A549 (cell line): ENCODE measurements around the gene PCDHGA12. TPM values are rescaled to one million over a fixed set of nuclear protein-coding genes. Genes with fewer than 3 reads are reported as not detected.

Experiments used
- ATAC-seq, 2 experiments: fragments of 200-7000 bp in 1 of 2; fragments of >200 bp in 1 of 2; cut with Nextera tagmentation in 1 of 2; cut with Tn5 transposase in 1 of 2; 3 replicates each; pipeline versions ENCODE4 v1.8.0 to v1.9.1; 2018 to 2020; ENCODE audit warnings: mild to moderate bottlenecking in 1 of 2, moderate library complexity in 1 of 2
- CTCF ChIA-PET: fragments of 300-600 bp; sonication (Branson Sonifier 250); formaldehyde crosslinking; extraction: SDS; loops from one replicate; lab custom pipeline; 2021; ENCODE audit warnings: antibody characterized with exemption, inconsistent platforms; lab: Yijun Ruan, JAX
- POLR2A ChIA-PET: fragments of 350-600 bp; formaldehyde crosslinking; extraction: SDS; loops from one replicate; lab custom pipeline; 2021; ENCODE audit warnings: antibody characterized with exemption, inconsistent platforms; lab: Yijun Ruan, JAX
- DNase-seq, 2 experiments: peaks; one replicate each; pipeline versions ENCODE4 v3.0.0 to v3.0.0-alpha.2; 2011 to 2016; ENCODE audit warnings: low read depth in 1 of 2, low spot score in 1 of 2
- FAIRE-seq: peaks from 2 replicates; lab custom pipeline; 2011; peaks lifted over from hg19 to GRCh38; lab: Jason Lieb, UNC
- H3K27ac ChIP-seq, 2 experiments: fragments of >200 bp; sonication (Bioruptor Twin); formaldehyde crosslinking; 3 replicates each; pipeline ENCODE4 v1.5.1; 2016 to 2017
- H3K4me1 ChIP-seq: fragments of >200 bp; sonication (Bioruptor Twin); formaldehyde crosslinking; 3 replicates; pipeline ENCODE4 v1.6.1; 2016
- H3K4me2 ChIP-seq: fragments of >200 bp; sonication (Bioruptor Twin); formaldehyde crosslinking; 3 replicates; pipeline ENCODE4 v1.6.1; 2016
- H3K4me3 ChIP-seq: fragments of >200 bp; sonication (Bioruptor Twin); formaldehyde crosslinking; 3 replicates; pipeline ENCODE4 v1.5.1; 2016
- H3K9me3 ChIP-seq: fragments of >200 bp; sonication (Bioruptor Twin); formaldehyde crosslinking; 3 replicates; pipeline ENCODE4 v1.6.1; 2016
- CBX2 ChIP-seq: fragments of 200-600 bp; sonication (generic); IDR thresholded peaks from 2 replicates; pipeline ENCODE4 v1.6.1; 2016; ENCODE audit warnings: low read depth, mild to moderate bottlenecking, borderline replicate concordance
- CBX8 ChIP-seq: fragments of 200-600 bp; sonication (generic); IDR thresholded peaks from 2 replicates; pipeline ENCODE4 v1.6.1; 2016
- CEBPB ChIP-seq, 2 experiments: fragments of >200 bp in 1 of 2; sonication (Bioruptor Twin) in 1 of 2; formaldehyde crosslinking in 1 of 2; IDR thresholded peaks; 2 replicates each; pipeline ENCODE4 v1.6.1; 2012 to 2016
- EP300 ChIP-seq, 2 experiments: fragments of >200 bp; sonication (Bioruptor Twin); formaldehyde crosslinking; IDR thresholded peaks; 2 replicates in 1 of 2; 3 replicates in 1 of 2; pipeline ENCODE4 v1.6.1; 2016 to 2017
- ESRRA ChIP-seq: fragments of 150-350 bp; IDR thresholded peaks from 2 replicates; pipeline ENCODE4 v1.6.1; 2014; ENCODE audit warnings: mild to moderate bottlenecking, low read length, borderline replicate concordance
- FOSL2 ChIP-seq, 2 experiments: fragments of 450-650 bp in 1 of 2; fragments of >200 bp in 1 of 2; sonication (Bioruptor Twin) in 1 of 2; formaldehyde crosslinking; IDR thresholded peaks; 2 replicates each; pipeline versions ENCODE4 v1.5.0 to v1.6.1; 2016 to 2020; ENCODE audit warnings: mild to moderate bottlenecking in 1 of 2, moderate library complexity in 1 of 2
- GATA3 ChIP-seq: IDR thresholded peaks from 2 replicates; pipeline ENCODE4 v1.6.1; 2012; ENCODE audit warnings: borderline replicate concordance
- HDAC2 ChIP-seq: fragments of 200-600 bp; sonication (generic); IDR thresholded peaks from 2 replicates; pipeline ENCODE4 v1.6.1; 2016
- HOXB5 ChIP-seq: fragments of 250-450 bp; sonication (Bioruptor Pico); IDR thresholded peaks from 2 replicates; pipeline ENCODE4 v1.5.0; 2020; ENCODE audit warnings: mild to moderate bottlenecking, moderate library complexity
- NFE2L2 ChIP-seq: fragments of 150-350 bp; conservative IDR thresholded peaks from 2 replicates; pipeline ENCODE4 v1.6.1; 2014; ENCODE audit warnings: low read length
- RAD21 ChIP-seq, 2 experiments: fragments of >200 bp in 1 of 2; sonication (Bioruptor Twin) in 1 of 2; formaldehyde crosslinking in 1 of 2; IDR thresholded peaks in 1 of 2; conservative IDR thresholded peaks in 1 of 2; 2 replicates in 1 of 2; 3 replicates in 1 of 2; pipeline ENCODE4 v1.6.1; 2012 to 2018; ENCODE audit warnings: inconsistent platforms in 1 of 2
- RARB ChIP-seq: fragments of 250-450 bp; sonication (Bioruptor Pico); IDR thresholded peaks from 2 replicates; pipeline ENCODE4 v1.8.0; 2021; ENCODE audit warnings: mild to moderate bottlenecking, moderate library complexity
- RFX5 ChIP-seq: fragments of 450-650 bp; IDR thresholded peaks from 2 replicates; pipeline ENCODE4 v1.7.1; 2014; ENCODE audit warnings: antibody characterized with exemption, mild to moderate bottlenecking, moderate library complexity
- SMC3 ChIP-seq: fragments of >200 bp; sonication (Bioruptor Twin); formaldehyde crosslinking; IDR thresholded peaks from 3 replicates; pipeline ENCODE4 v1.6.1; 2018; ENCODE audit warnings: inconsistent platforms
- ZC3H11A ChIP-seq: fragments of 450-650 bp; IDR thresholded peaks from 2 replicates; pipeline ENCODE4 v1.6.1; 2014; ENCODE audit warnings: antibody characterized with exemption, mild to moderate bottlenecking
- ZSCAN20 ChIP-seq: fragments of 250-450 bp; sonication (Bioruptor Pico); IDR thresholded peaks from 2 replicates; pipeline ENCODE4 v1.8.0; 2022; ENCODE audit warnings: mild to moderate bottlenecking, moderate library complexity
- WGBS: methylation state at CpG from one replicate; pipeline ENCODE4 v1.1.6; 2017; ENCODE audit errors: missing lambda C conversion rate; 5-methylcytosine and 5-hydroxymethylcytosine counted together
- polyA minus RNA-seq: library from RNA; depleted of rRNA, polyadenylated mRNA; stranded (reverse); fragments of >200 nt; gene quantifications from 2 replicates; pipeline ENCODE4 v1.2.3, GENCODE V29; 2011; rRNA and poly(A)+ RNA removed
- polyA plus RNA-seq, 4 experiments: library from polyadenylated mRNA; depleted of rRNA in 3 of 4; stranded (reverse); fragments of >200 nt; fragmentation: RNase III in 1 of 4; extraction: RNeasy Plus Mini Kit Qiagen cat#74134 plus additional on column Dnase treatment in 1 of 4; gene quantifications; 2 replicates in 3 of 4; 3 replicates in 1 of 4; pipeline ENCODE4 v1.2.3, GENCODE V29; 2011 to 2017
- TF ChIP-seq, protein P1 (sequence below): fragments of 250-450 bp; sonication (Bioruptor Pico); IDR thresholded peaks from 2 replicates; pipeline ENCODE4 v1.5.0; 2021; ENCODE audit warnings: mild to moderate bottlenecking, moderate library complexity, borderline replicate concordance
- TF ChIP-seq, protein P2 (sequence below): fragments of >200 bp; sonication (Bioruptor Twin); formaldehyde crosslinking; IDR thresholded peaks from 3 replicates; pipeline ENCODE4 v1.5.1; 2016
- TF ChIP-seq, protein P3 (sequence below): fragments of 150-350 bp; IDR thresholded peaks from 2 replicates; pipeline ENCODE4 v1.6.1; 2014; ENCODE audit warnings: low read depth, mild to moderate bottlenecking, low read length
- TF ChIP-seq, protein P4 (sequence below): IDR thresholded peaks from 2 replicates; pipeline ENCODE4 v1.6.1; 2012; ENCODE audit warnings: low read depth, borderline replicate concordance
- TF ChIP-seq, protein P5 (sequence below): fragments of 450-650 bp; IDR thresholded peaks from 2 replicates; pipeline ENCODE4 v1.6.1; 2014; ENCODE audit warnings: antibody characterized with exemption

The PCDHGA12 gene
- polyA plus RNA-seq (2011; rRNA removed) (0.05 and 0.07 TPM in 2 replicates), polyA plus RNA-seq (2017; fragmentation: RNase III; extraction: RNeasy Plus Mini Kit Qiagen cat#74134 plus additional on column Dnase treatment) (0.03 TPM in 1 of 3 replicates, not detected in the others), polyA minus RNA-seq (0.37 and 0.58 TPM in 2 replicates)
- 0.01 TPM in 2 replicates for polyA plus RNA-seq (2012; cell fraction: cytosol; rRNA removed)
- polyA plus RNA-seq (2012; cell fraction: nucleus; rRNA removed): 0.12 and 0.32 TPM in 2 replicates

DNA sequence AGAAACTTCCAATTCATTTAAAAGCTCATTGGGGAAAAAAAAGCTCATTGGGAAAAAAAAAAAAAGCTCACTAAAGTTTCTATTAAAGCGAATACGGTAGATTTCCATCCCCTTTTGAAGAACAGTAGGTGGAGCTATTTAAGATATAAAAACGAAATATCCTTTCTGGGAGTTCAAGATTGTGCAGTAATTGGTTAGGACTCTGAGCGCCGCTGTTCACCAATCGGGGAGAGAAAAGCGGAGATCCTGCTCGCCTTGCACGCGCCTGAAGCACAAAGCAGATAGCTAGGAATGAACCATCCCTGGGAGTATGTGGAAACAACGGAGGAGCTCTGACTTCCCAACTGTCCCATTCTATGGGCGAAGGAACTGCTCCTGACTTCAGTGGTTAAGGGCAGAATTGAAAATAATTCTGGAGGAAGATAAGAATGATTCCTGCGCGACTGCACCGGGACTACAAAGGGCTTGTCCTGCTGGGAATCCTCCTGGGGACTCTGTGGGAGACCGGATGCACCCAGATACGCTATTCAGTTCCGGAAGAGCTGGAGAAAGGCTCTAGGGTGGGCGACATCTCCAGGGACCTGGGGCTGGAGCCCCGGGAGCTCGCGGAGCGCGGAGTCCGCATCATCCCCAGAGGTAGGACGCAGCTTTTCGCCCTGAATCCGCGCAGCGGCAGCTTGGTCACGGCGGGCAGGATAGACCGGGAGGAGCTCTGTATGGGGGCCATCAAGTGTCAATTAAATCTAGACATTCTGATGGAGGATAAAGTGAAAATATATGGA is at the start of gene PCDHGA12:
Gene PCDHGA12, plus strand, starts transcription at position 176 of the 782 bp plus-strand sequence. Its CDS starts 253 bp downstream, at position 429.
- peak; percentile 21 to 62 for DNase-seq
- FAIRE-seq: no peak
- peak in 1 of 2 experiments; percentile 73; a peak in 3 of 6 replicates for ATAC-seq
- H3K27ac ChIP-seq: no peak within 1 kb of the TSS
- H3K4me1 ChIP-seq: no peaks in the 10 kb centered on the region
- H3K9me3 ChIP-seq: peaks cover 66% of the 10 kb centered on the region
- H3K4me3 ChIP-seq: no peak within 1 kb of the TSS
- ChIA-PET POLR2A (no interaction called here), CTCF (interaction anchor here (0.8 to 1.4 kb wide), 5 partner anchors 10 to 137 kb away, joined by 3 to 4 read pairs (median 3); partner anchors contain the start of genes PCDHGA11 and TAF7)
- 62% methylated on average over 33 of the region's 33 CpGs for WGBS
- TF ChIP-seq, protein P1, sequence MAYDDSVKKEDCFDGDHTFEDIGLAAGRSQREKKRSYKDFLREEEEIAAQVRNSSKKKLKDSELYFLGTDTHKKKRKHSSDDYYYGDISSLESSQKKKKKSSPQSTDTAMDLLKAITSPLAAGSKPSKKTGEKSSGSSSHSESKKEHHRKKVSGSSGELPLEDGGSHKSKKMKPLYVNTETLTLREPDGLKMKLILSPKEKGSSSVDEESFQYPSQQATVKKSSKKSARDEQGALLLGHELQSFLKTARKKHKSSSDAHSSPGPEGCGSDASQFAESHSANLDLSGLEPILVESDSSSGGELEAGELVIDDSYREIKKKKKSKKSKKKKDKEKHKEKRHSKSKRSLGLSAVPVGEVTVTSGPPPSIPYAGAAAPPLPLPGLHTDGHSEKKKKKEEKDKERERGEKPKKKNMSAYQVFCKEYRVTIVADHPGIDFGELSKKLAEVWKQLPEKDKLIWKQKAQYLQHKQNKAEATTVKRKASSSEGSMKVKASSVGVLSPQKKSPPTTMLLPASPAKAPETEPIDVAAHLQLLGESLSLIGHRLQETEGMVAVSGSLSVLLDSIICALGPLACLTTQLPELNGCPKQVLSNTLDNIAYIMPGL: no peak
- peak in 1 of 2 experiments; percentile 42; a peak in 2 of 5 replicates for TF ChIP-seq RAD21 (conservative IDR thresholded peaks at IDR 0.05 in 1 of 2, IDR thresholded peaks at IDR 0.05 in 1 of 2)
- no peak within 1 kb of the TSS for H3K4me2 ChIP-seq

DNA sequence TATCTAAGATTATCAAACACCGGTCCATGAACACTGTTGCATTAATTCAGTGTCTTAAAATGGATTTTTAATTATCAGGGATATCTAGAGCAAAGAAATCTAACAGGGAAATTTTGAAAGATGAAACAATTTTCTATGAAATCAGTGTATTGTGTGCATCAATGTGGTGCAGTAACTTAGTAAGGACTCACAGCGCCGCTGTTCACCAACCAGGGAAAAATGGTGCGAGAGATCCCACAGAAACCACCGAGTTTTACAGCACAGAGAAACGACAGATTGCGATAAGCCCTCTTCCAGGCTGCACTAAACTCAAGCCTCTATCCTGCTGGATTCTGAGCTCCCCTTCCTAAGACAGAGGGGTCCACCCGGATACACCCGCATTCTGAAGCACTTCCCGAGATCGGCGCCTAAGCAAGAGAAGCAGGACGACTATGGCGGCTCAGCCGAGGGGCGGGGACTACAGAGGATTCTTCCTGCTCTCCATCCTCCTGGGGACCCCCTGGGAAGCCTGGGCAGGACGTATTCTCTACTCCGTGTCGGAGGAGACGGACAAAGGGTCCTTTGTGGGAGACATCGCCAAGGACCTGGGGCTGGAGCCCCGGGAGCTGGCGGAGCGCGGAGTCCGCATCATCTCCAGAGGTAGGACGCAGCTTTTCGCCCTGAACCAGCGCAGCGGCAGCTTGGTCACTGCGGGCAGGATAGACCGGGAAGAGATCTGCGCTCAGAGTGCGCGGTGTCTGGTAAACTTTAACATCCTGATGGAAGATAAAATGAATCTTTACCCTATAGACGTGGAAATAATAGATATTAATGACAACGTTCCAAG is 47.6 kb upstream of the PCDHGA12 start, which contains the start of gene PCDHGA7:
Gene PCDHGA7, plus strand, starts transcription at position 274 of the 826 bp plus-strand sequence. Its CDS starts 158 bp downstream, at position 432.
- peak; percentile 96 for ATAC-seq
- Histone ChIP-seq H3K4me1 (no peaks in the 10 kb centered on the region), H3K9me3 (peaks cover 35% of the 10 kb centered on the region), H3K4me3 (peak within 1 kb of the TSS; percentile 88), H3K27ac (peak within 1 kb of the TSS; percentile 87 to 88), H3K4me2 (peak within 1 kb of the TSS; percentile 99)
- TF ChIP-seq HDAC2 (no peak), NFE2L2 (no peak), CBX8 (no peak), EP300 (IDR thresholded peaks at IDR 0.05) (no peak), RFX5 (no peak), GATA3 (0 out of 2 replicates have a peak, but pooled peaks have one; percentile 15), ESRRA (no peak), SMC3 (peak; percentile 51; the same call in 2 of the 3 replicates), CEBPB (IDR thresholded peaks at IDR 0.05) (no peak), FOSL2 (IDR thresholded peaks at IDR 0.05) (no peak), FOSL2 (CRISPR knock-in tag; IDR thresholded peaks at IDR 0.05) (no peak), HOXB5 (no peak), RAD21 (conservative IDR thresholded peaks at IDR 0.05 in 1 of 2, IDR thresholded peaks at IDR 0.05 in 1 of 2) (peak; percentile 71 to 78), ZSCAN20 (CRISPR knock-in tag) (no peak), RARB (CRISPR knock-in tag) (no peak), CBX2 (no peak), ZC3H11A (no peak)
- TF ChIP-seq, protein P2, sequence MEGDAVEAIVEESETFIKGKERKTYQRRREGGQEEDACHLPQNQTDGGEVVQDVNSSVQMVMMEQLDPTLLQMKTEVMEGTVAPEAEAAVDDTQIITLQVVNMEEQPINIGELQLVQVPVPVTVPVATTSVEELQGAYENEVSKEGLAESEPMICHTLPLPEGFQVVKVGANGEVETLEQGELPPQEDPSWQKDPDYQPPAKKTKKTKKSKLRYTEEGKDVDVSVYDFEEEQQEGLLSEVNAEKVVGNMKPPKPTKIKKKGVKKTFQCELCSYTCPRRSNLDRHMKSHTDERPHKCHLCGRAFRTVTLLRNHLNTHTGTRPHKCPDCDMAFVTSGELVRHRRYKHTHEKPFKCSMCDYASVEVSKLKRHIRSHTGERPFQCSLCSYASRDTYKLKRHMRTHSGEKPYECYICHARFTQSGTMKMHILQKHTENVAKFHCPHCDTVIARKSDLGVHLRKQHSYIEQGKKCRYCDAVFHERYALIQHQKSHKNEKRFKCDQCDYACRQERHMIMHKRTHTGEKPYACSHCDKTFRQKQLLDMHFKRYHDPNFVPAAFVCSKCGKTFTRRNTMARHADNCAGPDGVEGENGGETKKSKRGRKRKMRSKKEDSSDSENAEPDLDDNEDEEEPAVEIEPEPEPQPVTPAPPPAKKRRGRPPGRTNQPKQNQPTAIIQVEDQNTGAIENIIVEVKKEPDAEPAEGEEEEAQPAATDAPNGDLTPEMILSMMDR: peak; percentile 80
- TF ChIP-seq, protein P3, sequence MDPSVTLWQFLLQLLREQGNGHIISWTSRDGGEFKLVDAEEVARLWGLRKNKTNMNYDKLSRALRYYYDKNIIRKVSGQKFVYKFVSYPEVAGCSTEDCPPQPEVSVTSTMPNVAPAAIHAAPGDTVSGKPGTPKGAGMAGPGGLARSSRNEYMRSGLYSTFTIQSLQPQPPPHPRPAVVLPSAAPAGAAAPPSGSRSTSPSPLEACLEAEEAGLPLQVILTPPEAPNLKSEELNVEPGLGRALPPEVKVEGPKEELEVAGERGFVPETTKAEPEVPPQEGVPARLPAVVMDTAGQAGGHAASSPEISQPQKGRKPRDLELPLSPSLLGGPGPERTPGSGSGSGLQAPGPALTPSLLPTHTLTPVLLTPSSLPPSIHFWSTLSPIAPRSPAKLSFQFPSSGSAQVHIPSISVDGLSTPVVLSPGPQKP: no peak
- TF ChIP-seq, protein P4, sequence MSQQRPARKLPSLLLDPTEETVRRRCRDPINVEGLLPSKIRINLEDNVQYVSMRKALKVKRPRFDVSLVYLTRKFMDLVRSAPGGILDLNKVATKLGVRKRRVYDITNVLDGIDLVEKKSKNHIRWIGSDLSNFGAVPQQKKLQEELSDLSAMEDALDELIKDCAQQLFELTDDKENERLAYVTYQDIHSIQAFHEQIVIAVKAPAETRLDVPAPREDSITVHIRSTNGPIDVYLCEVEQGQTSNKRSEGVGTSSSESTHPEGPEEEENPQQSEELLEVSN: no peak
- TF ChIP-seq, protein P1: no peak
- TF ChIP-seq, protein P5, sequence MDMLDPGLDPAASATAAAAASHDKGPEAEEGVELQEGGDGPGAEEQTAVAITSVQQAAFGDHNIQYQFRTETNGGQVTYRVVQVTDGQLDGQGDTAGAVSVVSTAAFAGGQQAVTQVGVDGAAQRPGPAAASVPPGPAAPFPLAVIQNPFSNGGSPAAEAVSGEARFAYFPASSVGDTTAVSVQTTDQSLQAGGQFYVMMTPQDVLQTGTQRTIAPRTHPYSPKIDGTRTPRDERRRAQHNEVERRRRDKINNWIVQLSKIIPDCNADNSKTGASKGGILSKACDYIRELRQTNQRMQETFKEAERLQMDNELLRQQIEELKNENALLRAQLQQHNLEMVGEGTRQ: no peak
- ChIA-PET POLR2A (interaction anchor here (0.8 to 1.5 kb wide), 3 partner anchors 13 to 181 kb away, joined by 3 to 4 read pairs (median 3); partner anchors contain the start of genes PCDHGB3 and TAF7), CTCF (interaction anchor here (0.6 to 2.2 kb wide), 33 partner anchors 11 to 562 kb away, joined by 3 to 19 read pairs (median 4); partner anchors contain the start of genes PCDHA5, PCDHGA1, PCDHGA5 and PCDHGB3)
- 3% methylated on average over 28 of the region's 37 CpGs for WGBS
- no peak for FAIRE-seq
- DNase-seq: peak; percentile 67 to 78
